Measurements from ENCODE around the gene ARID4A.

DNA sequence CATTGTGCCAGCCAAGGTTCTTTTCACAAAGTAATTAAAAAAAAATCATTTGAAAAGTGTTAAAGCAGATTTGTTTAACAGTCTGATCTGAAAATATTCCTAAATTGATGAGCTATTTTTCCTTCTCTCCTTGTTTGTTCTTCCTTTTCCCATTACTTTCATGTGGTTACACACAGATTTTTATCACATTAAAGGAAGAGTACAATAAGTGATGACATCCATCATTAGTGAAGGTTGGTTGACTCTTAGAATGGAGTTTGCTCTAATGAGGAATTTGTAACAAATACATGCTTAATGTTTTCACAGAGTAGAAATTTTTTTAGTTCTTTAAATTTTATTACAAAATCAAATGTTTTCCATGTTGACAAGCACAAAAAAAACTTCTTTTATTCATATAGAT, 78.4 kb downstream of the ARID4A start:
- TF ChIP-seq, protein P1, sequence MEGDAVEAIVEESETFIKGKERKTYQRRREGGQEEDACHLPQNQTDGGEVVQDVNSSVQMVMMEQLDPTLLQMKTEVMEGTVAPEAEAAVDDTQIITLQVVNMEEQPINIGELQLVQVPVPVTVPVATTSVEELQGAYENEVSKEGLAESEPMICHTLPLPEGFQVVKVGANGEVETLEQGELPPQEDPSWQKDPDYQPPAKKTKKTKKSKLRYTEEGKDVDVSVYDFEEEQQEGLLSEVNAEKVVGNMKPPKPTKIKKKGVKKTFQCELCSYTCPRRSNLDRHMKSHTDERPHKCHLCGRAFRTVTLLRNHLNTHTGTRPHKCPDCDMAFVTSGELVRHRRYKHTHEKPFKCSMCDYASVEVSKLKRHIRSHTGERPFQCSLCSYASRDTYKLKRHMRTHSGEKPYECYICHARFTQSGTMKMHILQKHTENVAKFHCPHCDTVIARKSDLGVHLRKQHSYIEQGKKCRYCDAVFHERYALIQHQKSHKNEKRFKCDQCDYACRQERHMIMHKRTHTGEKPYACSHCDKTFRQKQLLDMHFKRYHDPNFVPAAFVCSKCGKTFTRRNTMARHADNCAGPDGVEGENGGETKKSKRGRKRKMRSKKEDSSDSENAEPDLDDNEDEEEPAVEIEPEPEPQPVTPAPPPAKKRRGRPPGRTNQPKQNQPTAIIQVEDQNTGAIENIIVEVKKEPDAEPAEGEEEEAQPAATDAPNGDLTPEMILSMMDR (IDR thresholded peaks at IDR 0.05): no peak
- TF ChIP-seq EP300 (IDR thresholded peaks at IDR 0.05) (no peak), POLR2A (IDR thresholded peaks at IDR 0.05) (no peak), POLR2AphosphoS5 (IDR thresholded peaks at IDR 0.05) (no peak)

All from sigmoid colon (tissue), 4 donors.